ENCODE measurements around the gene SLC8B1.

DNA sequence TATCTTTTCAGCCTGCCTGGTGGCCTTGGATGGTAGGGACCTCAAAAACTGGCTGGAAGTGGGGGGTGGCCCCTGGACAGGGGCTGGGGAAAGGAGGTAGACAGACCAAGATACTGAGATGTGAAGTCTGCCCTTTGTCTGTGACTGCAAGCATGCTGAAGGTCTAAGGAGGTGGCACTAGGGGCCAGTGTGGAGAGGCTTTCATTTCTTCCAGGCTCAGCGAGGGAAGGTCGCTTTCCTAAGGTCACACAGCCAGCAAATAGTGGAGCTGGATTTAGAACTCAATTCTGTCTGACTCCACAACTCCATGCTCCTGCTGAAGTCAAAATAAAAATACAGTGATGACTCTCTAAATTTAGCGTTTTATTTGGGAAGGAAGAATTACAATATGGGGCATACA lies 12.2 kb upstream of the SLC8B1 start:
- TF ChIP-seq CTCF (IDR thresholded peaks at IDR 0.05): no peak
- no peak for TF ChIP-seq POLR2A (IDR thresholded peaks at IDR 0.05)

Data from vagina (tissue), 2 donors.